Right cardiac atrium (tissue), 5 donors: ENCODE measurements around the gene POLR2H. TPM values are rescaled to one million over a fixed set of nuclear protein-coding genes. Genes with fewer than 3 reads are reported as not detected.

Source experiments
- ATAC-seq, 2 donors: fragments of 200-7000 bp; cut with Tn5 transposase; one replicate each; pipeline versions ENCODE4 v1.8.0 to v1.9.1; 2020; ENCODE audit warnings: moderate library complexity in 2 of 2, mild to moderate bottlenecking in 1 of 2
- DNase-seq, 3 donors: peaks; one replicate each; pipeline ENCODE4 v3.0.0-alpha.2; 2020
- H3K27ac ChIP-seq: one replicate; pipeline ENCODE4 v1.5.1; 2013; ENCODE audit warnings: mild to moderate bottlenecking, low read length, control low read depth, moderate library complexity
- H3K27me3 ChIP-seq: one replicate; pipeline ENCODE4 v1.6.1; 2013; ENCODE audit not compliant: control insufficient read depth, insufficient read depth
- H3K4me1 ChIP-seq: one replicate; pipeline ENCODE4 v1.6.1; 2013; ENCODE audit warnings: low read length; ENCODE audit not compliant: control insufficient read depth, insufficient read depth
- H3K4me3 ChIP-seq: one replicate; pipeline ENCODE4 v1.5.1; 2013; ENCODE audit warnings: low read length, control low read depth
- H3K9me3 ChIP-seq: one replicate; pipeline ENCODE4 v1.6.1; 2013; ENCODE audit warnings: low read length; ENCODE audit not compliant: control insufficient read depth
- WGBS: extraction: QIAGEN DNeasy Blood & Tissue Kit; methylation state at CpG from one replicate; pipeline ENCODE4 v1.1.7; 2013; 5-methylcytosine and 5-hydroxymethylcytosine counted together
- intact Hi-C, 4 donors: fragments of 100-400 bp; cut with DNase I; formaldehyde crosslinking; loops; one replicate each; pipeline versions ENCODE4 v1.11.0 to v1.14.0; 2022 to 2023
- polyA plus RNA-seq: library from polyadenylated mRNA; stranded (reverse); fragments of 200-250 nt; gene quantifications from one replicate; pipeline ENCODE4 v1.2.3, GENCODE V29; 2013
- total RNA-seq, 4 donors: library from RNA; stranded (reverse); fragmentation: NEBNext Ultra II Directional; extraction: Animal tissue kit (Norgen Biotek cat#: 25700); gene quantifications; one replicate each; pipeline ENCODE4 v1.2.1, GENCODE V29; 2021
- donor health status: healthy with polysubstance abuse.
- donor health status: DM: no; HTN: yes; CAD: no.
- donor health status: DM: no; HTN: no; CAD: no.
- donor health status: DM: no; HTN: yes; CAD: no; lungs with severe emphysema.
- donor health status: DM: yes; HTN: yes; CAD: no.

Gene POLR2H
- total and polyA plus RNA-seq, 5 donors: 24.4 to 37.6 (median 31.6) TPM

DNA sequence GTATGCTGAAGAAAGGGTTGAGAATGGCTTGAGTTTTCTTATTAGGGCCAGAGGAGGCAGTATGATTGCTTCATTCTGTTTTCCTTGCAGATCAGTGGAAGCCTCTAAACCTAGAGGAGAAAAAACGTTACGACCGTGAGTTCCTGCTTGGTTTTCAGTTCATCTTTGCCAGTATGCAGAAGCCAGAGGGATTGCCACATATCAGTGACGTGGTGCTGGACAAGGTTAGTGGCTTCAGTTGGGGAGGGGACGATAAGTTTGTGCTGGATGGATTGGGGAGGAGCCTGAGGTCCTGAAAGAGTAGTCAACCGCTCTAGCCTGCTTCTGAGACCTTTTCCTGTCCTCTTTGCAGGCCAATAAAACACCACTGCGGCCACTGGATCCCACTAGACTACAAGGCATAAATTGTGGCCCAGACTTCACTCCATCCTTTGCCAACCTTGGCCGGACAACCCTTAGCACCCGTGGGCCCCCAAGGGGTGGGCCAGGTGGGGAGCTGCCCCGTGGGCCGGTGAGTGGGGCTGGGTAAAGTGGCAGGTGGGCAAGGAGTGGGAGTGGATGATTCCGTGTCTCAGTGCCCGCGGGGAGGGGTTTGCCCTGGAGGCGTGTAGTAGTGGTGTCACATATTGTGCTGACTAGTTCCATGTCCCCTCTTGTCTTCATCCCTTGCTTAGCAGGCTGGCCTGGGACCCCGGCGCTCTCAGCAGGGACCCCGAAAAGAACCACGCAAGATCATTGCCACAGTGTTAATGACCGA, 38.6 kb upstream of the POLR2H start:
- H3K27ac ChIP-seq: peak overlapping the region; percentile 30
- ATAC-seq: peak in 1 of 2 donors; percentile 8
- peaks cover 11% of the 10 kb centered on the region for H3K4me1 ChIP-seq
- 82% methylated on average over 20 of the region's 20 CpGs for WGBS
- H3K4me3 ChIP-seq: no peak overlapping the region
- no peaks in the 10 kb centered on the region for H3K27me3 ChIP-seq
- DNase-seq: peak; percentile 53 to 75 (median 69)
- no peaks in the 10 kb centered on the region for H3K9me3 ChIP-seq
- intact Hi-C loops: no loop called here

DNA sequence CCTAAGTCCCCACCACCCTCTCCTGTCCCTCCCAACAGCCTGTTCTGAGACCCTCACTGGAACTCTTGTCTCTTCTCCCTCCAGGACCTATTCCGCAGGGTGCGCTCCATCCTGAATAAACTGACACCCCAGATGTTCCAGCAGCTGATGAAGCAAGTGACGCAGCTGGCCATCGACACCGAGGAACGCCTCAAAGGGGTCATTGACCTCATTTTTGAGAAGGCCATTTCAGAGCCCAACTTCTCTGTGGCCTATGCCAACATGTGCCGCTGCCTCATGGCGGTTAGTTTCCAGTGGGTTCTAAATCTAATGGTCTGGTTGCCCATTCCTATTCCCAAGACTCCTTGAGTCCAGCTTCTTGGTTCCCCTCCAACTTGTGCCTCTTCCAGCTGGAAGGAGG, 37.8 kb upstream of the POLR2H start:
- Histone ChIP-seq H3K9me3 (no peaks in the 10 kb centered on the region), H3K4me3 (no peak overlapping the region), H3K27me3 (no peaks in the 10 kb centered on the region), H3K4me1 (peaks cover 11% of the 10 kb centered on the region), H3K27ac (peak overlapping the region; percentile 6)
- WGBS: 74% methylated on average over 8 of the region's 8 CpGs
- ATAC-seq (no peak), DNase-seq (peak; percentile 57 to 71 (median 59))
- intact Hi-C loops: no loop called here

DNA sequence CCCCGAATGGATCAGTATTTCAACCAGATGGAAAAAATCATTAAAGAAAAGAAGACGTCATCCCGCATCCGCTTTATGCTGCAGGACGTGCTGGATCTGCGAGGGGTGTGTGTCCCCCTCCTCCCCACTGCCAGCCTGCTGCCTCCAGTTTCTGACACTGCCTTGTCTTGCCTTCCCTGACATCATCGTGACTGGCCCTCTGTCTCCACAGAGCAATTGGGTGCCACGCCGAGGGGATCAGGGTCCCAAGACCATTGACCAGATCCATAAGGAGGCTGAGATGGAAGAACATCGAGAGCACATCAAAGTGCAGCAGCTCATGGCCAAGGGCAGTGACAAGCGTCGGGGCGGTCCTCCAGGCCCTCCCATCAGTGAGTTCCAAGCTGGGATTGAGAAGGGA, 36.2 kb upstream of the POLR2H start:
- intact Hi-C loops: no loop called here
- H3K4me1 ChIP-seq: peaks cover 4% of the 10 kb centered on the region
- H3K27ac ChIP-seq: no peak overlapping the region
- 87% methylated on average over 13 of the region's 13 CpGs for WGBS
- no peaks in the 10 kb centered on the region for H3K9me3 ChIP-seq
- ATAC-seq: no peak
- peak in 2 of 3 donors; percentile 15 to 24 for DNase-seq
- H3K4me3 ChIP-seq: no peak overlapping the region
- H3K27me3 ChIP-seq: no peaks in the 10 kb centered on the region

- no peak overlapping the region for H3K4me3 ChIP-seq
- 79% methylated on average over 6 of the region's 6 CpGs for WGBS
- ATAC-seq: no peak
- no peaks in the 10 kb centered on the region for H3K27me3 ChIP-seq
- H3K4me1 ChIP-seq: peaks cover 4% of the 10 kb centered on the region
- peak in 1 of 3 donors; percentile 13 for DNase-seq
- no peaks in the 10 kb centered on the region for H3K9me3 ChIP-seq
- intact Hi-C loops: no loop called here
- H3K27ac ChIP-seq: no peak overlapping the region
These were observed 35.7 kb upstream of the POLR2H start for GRCh38 chr3:184325715-184326369.

DNA sequence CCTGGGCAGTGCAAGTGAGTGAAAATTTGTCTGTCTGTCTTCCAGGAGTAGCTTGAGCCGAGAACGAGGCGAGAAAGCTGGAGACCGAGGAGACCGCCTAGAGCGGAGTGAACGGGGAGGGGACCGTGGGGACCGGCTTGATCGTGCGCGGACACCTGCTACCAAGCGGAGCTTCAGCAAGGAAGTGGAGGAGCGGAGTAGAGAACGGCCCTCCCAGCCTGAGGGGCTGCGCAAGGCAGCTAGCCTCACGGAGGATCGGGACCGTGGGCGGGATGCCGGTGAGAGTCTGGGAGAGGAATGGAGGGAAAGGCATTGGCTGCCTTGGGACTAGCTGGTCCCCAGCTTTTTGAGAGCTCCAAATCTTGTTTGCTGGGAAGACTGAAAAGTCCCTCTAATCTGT, 34.3 kb upstream of the POLR2H start:
- Histone ChIP-seq H3K4me1 (no peaks in the 10 kb centered on the region), H3K27ac (no peak overlapping the region), H3K9me3 (no peaks in the 10 kb centered on the region), H3K4me3 (no peak overlapping the region), H3K27me3 (no peaks in the 10 kb centered on the region)
- ATAC-seq (no peak), DNase-seq (peak in 2 of 3 donors; percentile 50 to 55)
- WGBS: 94% methylated on average over 21 of the region's 21 CpGs
- intact Hi-C loops: no loop called here

- H3K27ac ChIP-seq: no peak overlapping the region
- intact Hi-C loops: no loop called here
- no peaks in the 10 kb centered on the region for H3K9me3 ChIP-seq
- no peak for ATAC-seq
- DNase-seq: peak in 1 of 3 donors; percentile 7
- H3K27me3 ChIP-seq: no peaks in the 10 kb centered on the region
- no peak overlapping the region for H3K4me3 ChIP-seq
- WGBS: 62% methylated on average over 3 of the region's 3 CpGs
- H3K4me1 ChIP-seq: no peaks in the 10 kb centered on the region
These were observed 33.0 kb upstream of the POLR2H start for GRCh38 chr3:184328516-184328915.

DNA sequence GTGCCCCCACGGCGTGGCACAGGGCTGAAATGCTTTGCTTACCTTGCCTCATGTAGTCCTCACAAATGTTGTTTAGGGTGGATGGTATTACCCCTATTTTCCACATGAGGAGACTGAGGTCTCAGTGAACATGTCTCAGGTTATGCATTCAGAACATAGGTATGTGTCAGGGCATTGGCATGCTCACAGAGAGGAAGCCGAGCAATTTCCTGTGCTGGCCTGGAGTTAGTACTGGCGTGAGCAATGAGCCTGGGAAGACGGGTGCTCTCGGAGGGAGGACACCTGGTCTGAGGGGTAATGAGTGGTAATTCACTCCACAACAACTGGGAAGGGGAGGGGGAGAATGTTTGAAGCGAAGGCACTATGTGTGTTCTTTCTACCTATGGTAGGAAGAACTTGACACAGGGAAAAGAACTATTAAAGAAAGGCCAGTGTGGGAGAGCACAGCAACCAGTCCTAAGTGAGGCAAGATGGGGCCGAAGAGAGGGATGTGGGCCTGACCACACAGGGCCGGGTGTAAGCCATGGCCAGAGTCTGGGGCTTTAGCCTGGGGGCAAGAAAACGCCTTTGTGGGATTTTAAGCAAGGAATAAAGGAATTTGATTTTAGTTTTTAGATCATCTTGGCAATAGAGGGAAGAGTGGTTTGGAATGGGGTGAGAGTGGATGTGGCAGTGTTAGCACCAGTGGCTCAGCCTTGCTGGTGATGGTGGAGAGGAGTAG, 29.0 kb upstream of the POLR2H start:
- Histone ChIP-seq H3K9me3 (no peaks in the 10 kb centered on the region), H3K27me3 (no peaks in the 10 kb centered on the region), H3K4me3 (no peak overlapping the region), H3K4me1 (no peaks in the 10 kb centered on the region), H3K27ac (peak overlapping the region; percentile 9)
- no peak for ATAC-seq
- peak in 2 of 3 donors; percentile 34 to 36 for DNase-seq
- intact Hi-C loops: no loop called here
- WGBS: 71% methylated on average over 10 of the region's 10 CpGs

DNA sequence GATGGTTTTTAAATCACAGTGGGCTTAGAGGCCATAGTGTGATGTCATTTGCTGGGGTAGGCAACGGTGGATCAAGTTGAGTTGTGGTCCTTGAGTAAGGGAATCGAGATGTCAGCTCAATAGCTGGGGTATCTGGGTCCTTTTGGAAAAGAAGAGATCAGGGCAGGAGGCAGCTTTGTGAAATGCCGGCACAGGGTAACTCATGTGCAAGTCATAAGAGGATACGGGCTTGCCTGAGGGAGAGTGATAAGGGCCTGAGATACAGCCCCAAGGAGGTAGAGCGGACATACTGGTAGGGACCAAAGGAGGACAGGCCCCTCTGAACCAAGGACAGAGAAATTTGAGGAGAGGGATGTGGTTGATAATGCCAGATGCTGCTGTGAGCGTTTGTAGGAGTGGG, 28.3 kb upstream of the POLR2H start:
- Histone ChIP-seq H3K4me1 (no peaks in the 10 kb centered on the region), H3K4me3 (no peak overlapping the region), H3K27ac (peak overlapping the region; percentile 9), H3K27me3 (no peaks in the 10 kb centered on the region), H3K9me3 (no peaks in the 10 kb centered on the region)
- 83% methylated on average over 6 of the region's 6 CpGs for WGBS
- intact Hi-C loops: no loop called here
- DNase-seq (peak in 1 of 3 donors; percentile 13), ATAC-seq (no peak)

- Histone ChIP-seq H3K4me3 (no peak overlapping the region), H3K27me3 (no peaks in the 10 kb centered on the region), H3K27ac (no peak overlapping the region), H3K4me1 (no peaks in the 10 kb centered on the region), H3K9me3 (no peaks in the 10 kb centered on the region)
- 79% methylated on average over 3 of the region's 3 CpGs for WGBS
- ATAC-seq (no peak), DNase-seq (peak in 1 of 3 donors; percentile 19)
- intact Hi-C loops: no loop called here
These were observed 27.8 kb upstream of the POLR2H start for GRCh38 chr3:184333700-184334099.

- no peaks in the 10 kb centered on the region for H3K9me3 ChIP-seq
- no peak overlapping the region for H3K27ac ChIP-seq
- H3K4me3 ChIP-seq: no peak overlapping the region
- ATAC-seq (no peak), DNase-seq (peak in 2 of 3 donors; percentile 55 to 65)
- intact Hi-C loops: no loop called here
- H3K4me1 ChIP-seq: peaks cover 4% of the 10 kb centered on the region
- 79% methylated on average over 15 of the region's 15 CpGs for WGBS
- no peaks in the 10 kb centered on the region for H3K27me3 ChIP-seq
These were observed 26.9 kb upstream of the POLR2H start for GRCh38 chr3:184334470-184335158.
